ENCODE results near the gene PLEKHM2. TPM values are rescaled to one million over a fixed set of nuclear protein-coding genes. Genes with fewer than 3 reads are reported as not detected.

Gene PLEKHM2
- total RNA-seq, 2 donors from 2014 or later, result 32.7 to 37.2 TPM

DNA sequence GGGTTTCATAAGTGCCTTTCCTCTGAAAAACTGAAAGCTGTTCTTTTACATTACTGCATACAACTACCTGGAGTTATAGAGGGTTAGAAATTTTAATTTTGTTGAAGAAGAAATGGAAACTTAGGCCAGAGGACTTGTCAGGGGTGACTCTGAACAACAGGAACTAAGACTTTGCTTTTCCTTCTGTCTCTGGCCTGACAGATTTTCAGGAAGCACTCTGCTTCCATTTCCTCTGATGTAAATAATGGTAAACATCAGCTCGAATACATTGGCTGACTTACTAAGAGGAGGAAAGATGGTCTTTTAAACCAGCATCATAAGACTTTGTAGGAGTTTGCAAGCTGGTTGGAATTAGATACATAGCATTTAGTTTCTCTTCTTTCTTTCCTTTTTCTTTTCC, 27.1 kb upstream of the PLEKHM2 start:
- Histone ChIP-seq H3K36me3 (no peaks in the 10 kb centered on the region), H3K9ac (ENCODE audit: low read depth in 2 of 2, low read length in 2 of 2) (no peak overlapping the region), H3K27me3 (no peaks in the 10 kb centered on the region), H3K4me3 (no peak overlapping the region), H3K9me3 (no peaks in the 10 kb centered on the region), H3K4me1 (no peaks in the 10 kb centered on the region), H3K27ac (no peak overlapping the region)
- no peak for DNase-seq
- intact Hi-C loops (cut with DNase I), result no loop called here
- TF ChIP-seq, protein P1, sequence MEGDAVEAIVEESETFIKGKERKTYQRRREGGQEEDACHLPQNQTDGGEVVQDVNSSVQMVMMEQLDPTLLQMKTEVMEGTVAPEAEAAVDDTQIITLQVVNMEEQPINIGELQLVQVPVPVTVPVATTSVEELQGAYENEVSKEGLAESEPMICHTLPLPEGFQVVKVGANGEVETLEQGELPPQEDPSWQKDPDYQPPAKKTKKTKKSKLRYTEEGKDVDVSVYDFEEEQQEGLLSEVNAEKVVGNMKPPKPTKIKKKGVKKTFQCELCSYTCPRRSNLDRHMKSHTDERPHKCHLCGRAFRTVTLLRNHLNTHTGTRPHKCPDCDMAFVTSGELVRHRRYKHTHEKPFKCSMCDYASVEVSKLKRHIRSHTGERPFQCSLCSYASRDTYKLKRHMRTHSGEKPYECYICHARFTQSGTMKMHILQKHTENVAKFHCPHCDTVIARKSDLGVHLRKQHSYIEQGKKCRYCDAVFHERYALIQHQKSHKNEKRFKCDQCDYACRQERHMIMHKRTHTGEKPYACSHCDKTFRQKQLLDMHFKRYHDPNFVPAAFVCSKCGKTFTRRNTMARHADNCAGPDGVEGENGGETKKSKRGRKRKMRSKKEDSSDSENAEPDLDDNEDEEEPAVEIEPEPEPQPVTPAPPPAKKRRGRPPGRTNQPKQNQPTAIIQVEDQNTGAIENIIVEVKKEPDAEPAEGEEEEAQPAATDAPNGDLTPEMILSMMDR (IDR thresholded peaks at IDR 0.05), result no peak

DNA sequence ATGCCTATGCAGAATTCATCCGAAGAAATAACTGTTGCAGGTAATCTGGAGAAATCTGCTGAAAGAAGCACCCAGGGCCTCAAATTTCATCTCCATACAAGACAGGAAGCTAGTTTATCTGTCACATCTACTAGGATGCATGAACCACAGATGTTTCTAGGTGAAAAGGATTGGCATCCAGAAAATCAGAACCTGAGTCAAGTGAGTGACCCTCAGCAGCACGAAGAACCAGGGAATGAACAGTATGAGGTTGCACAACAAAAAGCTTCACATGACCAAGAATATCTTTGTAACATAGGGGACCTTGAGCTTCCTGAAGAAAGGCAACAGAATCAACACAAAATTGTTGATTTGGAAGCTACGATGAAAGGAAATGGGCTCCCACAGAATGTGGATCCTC, 24.0 kb upstream of the PLEKHM2 start:
- intact Hi-C loops (cut with DNase I), result no loop called here
- H3K4me1 ChIP-seq, result no peaks in the 10 kb centered on the region
- no peaks in the 10 kb centered on the region for H3K36me3 ChIP-seq
- H3K9ac ChIP-seq (ENCODE audit: low read depth in 2 of 2, low read length in 2 of 2), result no peak overlapping the region
- no peak for DNase-seq
- H3K9me3 ChIP-seq, result no peaks in the 10 kb centered on the region
- TF ChIP-seq, protein P1 (IDR thresholded peaks at IDR 0.05), result no peak
- no peak overlapping the region for H3K27ac ChIP-seq
- H3K27me3 ChIP-seq, result no peaks in the 10 kb centered on the region
- no peak overlapping the region for H3K4me3 ChIP-seq

DNA sequence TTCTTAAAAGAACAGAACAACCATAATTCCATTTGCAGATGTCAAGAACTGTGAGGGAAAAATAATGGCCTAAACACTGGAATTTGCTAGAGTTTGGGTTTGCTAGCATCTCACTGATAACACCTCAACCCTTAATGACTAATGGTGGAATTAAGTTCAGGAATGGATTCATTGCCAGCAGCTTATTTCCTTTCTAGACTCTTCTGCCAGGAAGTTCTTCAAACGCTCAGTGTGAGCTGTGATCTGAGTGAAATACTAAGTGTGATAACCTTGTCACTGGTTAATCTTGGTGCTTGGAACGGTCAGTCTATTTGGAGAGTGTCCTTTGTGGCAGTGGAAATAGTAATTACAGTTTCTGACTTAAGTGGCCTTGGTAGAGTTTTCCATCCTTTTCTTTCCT, 21.6 kb upstream of the PLEKHM2 start:
- intact Hi-C loops (cut with DNase I), result no loop called here
- Histone ChIP-seq H3K36me3 (no peaks in the 10 kb centered on the region), H3K4me3 (no peak overlapping the region), H3K27ac (no peak overlapping the region), H3K9me3 (no peaks in the 10 kb centered on the region), H3K4me1 (no peaks in the 10 kb centered on the region), H3K27me3 (no peaks in the 10 kb centered on the region), H3K9ac (ENCODE audit: low read depth in 2 of 2, low read length in 2 of 2) (no peak overlapping the region)
- DNase-seq, result no peak
- TF ChIP-seq, protein P1 (IDR thresholded peaks at IDR 0.05), result no peak

DNA sequence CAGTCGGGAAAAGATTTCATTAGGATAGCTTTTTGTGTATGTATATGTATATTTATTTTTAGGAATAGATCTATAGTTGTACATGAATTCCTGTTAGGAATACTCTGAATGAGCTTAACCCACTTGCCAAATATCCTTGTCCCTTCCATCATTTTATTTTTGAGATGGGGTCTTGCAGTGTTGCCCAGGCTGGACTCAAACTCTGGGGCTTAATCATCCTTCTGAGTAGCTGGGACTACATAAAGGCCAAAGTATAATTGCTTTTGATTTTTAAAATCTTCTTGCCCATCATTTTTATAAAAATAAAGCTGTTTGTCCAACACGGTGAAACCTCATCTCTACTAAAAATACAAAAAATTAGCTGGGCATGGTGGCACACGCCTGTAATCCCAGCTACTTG, 20.2 kb upstream of the PLEKHM2 start:
- H3K27me3 ChIP-seq, result no peaks in the 10 kb centered on the region
- no peaks in the 10 kb centered on the region for H3K4me1 ChIP-seq
- no peaks in the 10 kb centered on the region for H3K9me3 ChIP-seq
- no peaks in the 10 kb centered on the region for H3K36me3 ChIP-seq
- no peak overlapping the region for H3K9ac ChIP-seq (ENCODE audit: low read depth in 2 of 2, low read length in 2 of 2)
- intact Hi-C loops (cut with DNase I), result no loop called here
- TF ChIP-seq, protein P1 (IDR thresholded peaks at IDR 0.05), result no peak
- H3K4me3 ChIP-seq, result no peak overlapping the region
- H3K27ac ChIP-seq, result no peak overlapping the region
- no peak for DNase-seq

DNA sequence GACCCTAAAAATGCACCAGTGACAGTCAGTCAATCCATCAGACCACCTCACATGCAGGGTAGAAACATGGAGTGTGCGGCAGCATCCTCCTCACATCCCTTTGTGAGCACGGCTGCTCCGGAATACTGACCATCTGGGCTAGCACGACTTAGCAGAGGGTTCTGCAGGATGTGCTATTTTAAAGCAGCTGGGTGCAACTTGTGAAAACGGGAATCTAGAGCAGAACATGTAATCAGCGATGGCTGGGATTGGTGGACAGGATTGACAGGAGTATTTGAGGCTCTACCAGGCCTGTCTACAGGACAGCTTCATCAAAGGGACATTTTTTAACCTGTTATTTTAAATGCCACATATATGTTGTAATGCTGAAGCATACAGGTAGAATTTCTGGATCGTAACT, 16.8 kb upstream of the PLEKHM2 start:
- no peak for DNase-seq
- no peak overlapping the region for H3K9ac ChIP-seq (ENCODE audit: low read depth in 2 of 2, low read length in 2 of 2)
- intact Hi-C loops (cut with DNase I), result no loop called here
- no peaks in the 10 kb centered on the region for H3K36me3 ChIP-seq
- no peaks in the 10 kb centered on the region for H3K4me1 ChIP-seq
- H3K27me3 ChIP-seq, result no peaks in the 10 kb centered on the region
- H3K4me3 ChIP-seq, result no peak overlapping the region
- TF ChIP-seq, protein P1 (IDR thresholded peaks at IDR 0.05), result no peak
- no peaks in the 10 kb centered on the region for H3K9me3 ChIP-seq
- no peak overlapping the region for H3K27ac ChIP-seq

All from colonic mucosa (tissue), 4 donors.